Endothelial cell (in vitro differentiated cells): ENCODE data around the gene EIF2S2. TPM values are rescaled to one million over a fixed set of nuclear protein-coding genes. Genes with fewer than 3 reads are reported as not detected.
A peak's percentile ranks its signal among the peaks of the same experiment; 100 is the strongest.

ENCODE experiments used
- DNase-seq: peaks from one replicate; pipeline ENCODE4 v3.0.0; 2021; ENCODE audit warnings: low spot score
- H3K27ac Mint-ChIP-seq: one replicate; pipeline ENCODE4 v1.8.0; 2021; ENCODE audit warnings: mixed read lengths, inconsistent platforms; ENCODE audit not compliant: unreplicated experiment
- H3K27me3 Mint-ChIP-seq: one replicate; pipeline ENCODE4 v1.8.0; 2021; ENCODE audit warnings: mild to moderate bottlenecking, moderate library complexity, mixed read lengths, inconsistent platforms; ENCODE audit not compliant: unreplicated experiment
- H3K36me3 Mint-ChIP-seq: one replicate; pipeline ENCODE4 v1.8.0; 2021; ENCODE audit warnings: mild to moderate bottlenecking, low read depth, mixed read lengths, inconsistent platforms; ENCODE audit not compliant: unreplicated experiment
- H3K4me1 Mint-ChIP-seq: one replicate; pipeline ENCODE4 v1.8.0; 2021; ENCODE audit warnings: mild to moderate bottlenecking, mixed read lengths, inconsistent platforms; ENCODE audit not compliant: unreplicated experiment
- H3K4me3 Mint-ChIP-seq: one replicate; pipeline ENCODE4 v1.8.0; 2021; ENCODE audit warnings: mild to moderate bottlenecking, mixed read lengths, inconsistent platforms; ENCODE audit not compliant: unreplicated experiment
- H3K9me3 Mint-ChIP-seq: one replicate; pipeline ENCODE4 v1.8.0; 2021; ENCODE audit warnings: mixed read lengths, inconsistent platforms; ENCODE audit not compliant: unreplicated experiment
- CTCF ChIP-seq: fragments of 200-600 bp; sonication (generic); IDR thresholded peaks from one replicate; pipeline ENCODE4 v1.5.0; 2021; ENCODE audit warnings: antibody characterized with exemption; ENCODE audit not compliant: unreplicated experiment
- total RNA-seq: library from RNA; stranded (reverse); fragmentation: NEBNext Ultra II Directional; extraction: Animal tissue kit (Norgen Biotek cat#: 25700); gene quantifications from one replicate; pipeline ENCODE4 v1.2.1, GENCODE V29; 2021; ENCODE audit not compliant: unreplicated experiment

EIF2S2 gene
- total RNA-seq, 1 donor from 2014 or later = 107 TPM

- Mint-ChIP-seq H3K27ac (no peak overlapping the region), H3K27me3 (peaks cover 1% of the 10 kb centered on the region), H3K9me3 (no peaks in the 10 kb centered on the region), H3K4me3 (no peak overlapping the region), H3K36me3 (peaks cover 41% of the 10 kb centered on the region), H3K4me1 (no peaks in the 10 kb centered on the region)
- no peak for DNase-seq
- TF ChIP-seq CTCF = no peak
These were observed 13.5 kb downstream of the EIF2S2 start for GRCh38 chr20:34098570-34098969.

GRCh38 chr20:34096699-34097444 lies 15.2 kb downstream of the EIF2S2 start:
- H3K27me3 Mint-ChIP-seq = peaks cover 1% of the 10 kb centered on the region
- H3K4me1 Mint-ChIP-seq = no peaks in the 10 kb centered on the region
- H3K36me3 Mint-ChIP-seq = peaks cover 47% of the 10 kb centered on the region
- no peak for TF ChIP-seq CTCF
- no peaks in the 10 kb centered on the region for H3K9me3 Mint-ChIP-seq
- H3K4me3 Mint-ChIP-seq = no peak overlapping the region
- no peak for DNase-seq
- peak overlapping the region; percentile 50 for H3K27ac Mint-ChIP-seq

GRCh38 chr20:34095825-34096224 lies 16.2 kb downstream of the EIF2S2 start:
- Mint-ChIP-seq H3K36me3 (peaks cover 52% of the 10 kb centered on the region), H3K9me3 (no peaks in the 10 kb centered on the region), H3K27ac (no peak overlapping the region), H3K27me3 (peaks cover 1% of the 10 kb centered on the region), H3K4me1 (no peaks in the 10 kb centered on the region), H3K4me3 (no peak overlapping the region)
- no peak for TF ChIP-seq CTCF
- DNase-seq = no peak

- TF ChIP-seq CTCF = no peak
- H3K4me1 Mint-ChIP-seq = no peaks in the 10 kb centered on the region
- H3K27me3 Mint-ChIP-seq = no peaks in the 10 kb centered on the region
- H3K36me3 Mint-ChIP-seq = peaks cover 46% of the 10 kb centered on the region
- no peaks in the 10 kb centered on the region for H3K9me3 Mint-ChIP-seq
- H3K27ac Mint-ChIP-seq = no peak overlapping the region
- no peak overlapping the region for H3K4me3 Mint-ChIP-seq
- DNase-seq = no peak
These were observed 18.1 kb downstream of the EIF2S2 start for GRCh38 chr20:34093895-34094294.

GRCh38 chr20:34091637-34092200 lies 20.3 kb downstream of the EIF2S2 start:
- H3K27me3 Mint-ChIP-seq = no peaks in the 10 kb centered on the region
- H3K36me3 Mint-ChIP-seq = peaks cover 42% of the 10 kb centered on the region
- H3K27ac Mint-ChIP-seq = no peak overlapping the region
- no peaks in the 10 kb centered on the region for H3K4me1 Mint-ChIP-seq
- TF ChIP-seq CTCF = no peak
- DNase-seq = no peak
- no peak overlapping the region for H3K4me3 Mint-ChIP-seq
- no peaks in the 10 kb centered on the region for H3K9me3 Mint-ChIP-seq
